GM19324 (cell line): ENCODE data around the gene RXRA.

Source experiments
- ATAC-seq: cut with Tn5 transposase; IDR thresholded peaks from one replicate; pipeline ENCODE4 v1.9.1; 2021; ENCODE audit warnings: mild to moderate bottlenecking, moderate library complexity; ENCODE audit not compliant: unreplicated experiment, low FRiP score

The RXRA gene

GRCh38 chr9:134335061-134335460 lies 8.8 kb downstream of the RXRA start:
- no peak for ATAC-seq

- no peak for ATAC-seq
These were observed 9.4 kb downstream of the RXRA start for GRCh38 chr9:134335486-134336220.

- no peak for ATAC-seq
These were observed 10.0 kb downstream of the RXRA start for GRCh38 chr9:134336228-134336627.

GRCh38 chr9:134336924-134337323 lies 10.7 kb downstream of the RXRA start:
- no peak for ATAC-seq

- no peak for ATAC-seq
These were observed 11.2 kb downstream of the RXRA start for GRCh38 chr9:134337469-134337868.

- no peak for ATAC-seq
These were observed 12.3 kb downstream of the RXRA start for GRCh38 chr9:134338394-134339182.

- ATAC-seq: no peak
These were observed 13.0 kb downstream of the RXRA start for GRCh38 chr9:134339183-134339806.

GRCh38 chr9:134340475-134341160 lies 14.4 kb downstream of the RXRA start:
- no peak for ATAC-seq

GRCh38 chr9:134341306-134341705 lies 15.1 kb downstream of the RXRA start:
- ATAC-seq: no peak

- no peak for ATAC-seq
These were observed 15.9 kb downstream of the RXRA start for GRCh38 chr9:134341929-134342745.

GRCh38 chr9:134342746-134343115 lies 16.5 kb downstream of the RXRA start:
- no peak for ATAC-seq

GRCh38 chr9:134343637-134344036 lies 17.4 kb downstream of the RXRA start:
- ATAC-seq: no peak

GRCh38 chr9:134344068-134344799 lies 18.0 kb downstream of the RXRA start:
- ATAC-seq: no peak

GRCh38 chr9:134344800-134345310 lies 18.6 kb downstream of the RXRA start:
- no peak for ATAC-seq

- ATAC-seq: no peak
These were observed 19.5 kb downstream of the RXRA start for GRCh38 chr9:134345737-134346136.

- ATAC-seq: no peak
These were observed 19.9 kb downstream of the RXRA start for GRCh38 chr9:134346151-134346550.

- no peak for ATAC-seq
These were observed 20.8 kb downstream of the RXRA start for GRCh38 chr9:134346840-134347583.

- no peak for ATAC-seq
These were observed 21.7 kb downstream of the RXRA start for GRCh38 chr9:134347996-134348395.
